Ishikawa (cell line): ENCODE results near the gene POU2F2.

Source experiments
- CEBPB ChIP-seq: IDR thresholded peaks from 2 replicates; pipeline ENCODE4 v1.6.1; 2012
- CREB1 ChIP-seq: IDR thresholded peaks from 2 replicates; pipeline ENCODE4 v1.6.1; 2012; ENCODE audit warnings: low read depth
- EGR1 ChIP-seq: IDR thresholded peaks from 2 replicates; pipeline ENCODE4 v1.6.1; 2012
- EP300 ChIP-seq: IDR thresholded peaks from 2 replicates; pipeline ENCODE4 v1.6.1; 2012; ENCODE audit warnings: borderline replicate concordance
- FOXM1 ChIP-seq: IDR thresholded peaks from 2 replicates; pipeline ENCODE4 v1.6.1; 2012; ENCODE audit warnings: low read depth, borderline replicate concordance
- MAX ChIP-seq: IDR thresholded peaks from 2 replicates; pipeline ENCODE4 v1.6.1; 2012
- NFIC ChIP-seq: IDR thresholded peaks from 2 replicates; pipeline ENCODE4 v1.6.1; 2012
- RAD21 ChIP-seq: IDR thresholded peaks from 2 replicates; pipeline ENCODE4 v1.6.1; 2012; ENCODE audit warnings: low read depth
- REST ChIP-seq: IDR thresholded peaks from 2 replicates; pipeline ENCODE4 v1.6.1; 2012; ENCODE audit warnings: low read depth, mild to moderate bottlenecking
- TAF1 ChIP-seq: IDR thresholded peaks from 2 replicates; pipeline ENCODE4 v1.6.1; 2012; ENCODE audit warnings: low read depth, mild to moderate bottlenecking
- TCF12 ChIP-seq: IDR thresholded peaks from 2 replicates; pipeline ENCODE4 v1.6.1; 2012; ENCODE audit warnings: low read depth
- TEAD4 ChIP-seq: IDR thresholded peaks from 2 replicates; pipeline ENCODE4 v1.6.1; 2012
- USF1 ChIP-seq: IDR thresholded peaks from 2 replicates; pipeline ENCODE4 v1.6.1; 2012
- YY1 ChIP-seq: IDR thresholded peaks from 2 replicates; pipeline ENCODE4 v1.6.1; 2012; ENCODE audit warnings: low read depth

Gene POU2F2

GRCh38 chr19:42148266-42148665 is 16.0 kb upstream of the POU2F2 start:
- no peak for TF ChIP-seq EP300
- TF ChIP-seq EGR1, result no peak
- no peak for TF ChIP-seq TEAD4
- no peak for TF ChIP-seq CREB1
- TF ChIP-seq REST, result no peak
- no peak for TF ChIP-seq TCF12

- no peak for TF ChIP-seq YY1
- no peak for TF ChIP-seq TCF12
- TF ChIP-seq REST, result peak; percentile 97
Observed at GRCh38 chr19:42143341-42144234, 11.3 kb upstream of the POU2F2 start.

- no peak for TF ChIP-seq USF1
- no peak for TF ChIP-seq FOXM1
- TF ChIP-seq CREB1, result no peak
- peak; percentile 96 for TF ChIP-seq REST
- TF ChIP-seq CEBPB, result no peak
- peak; percentile 25; the same call in 1 of the 2 replicates for TF ChIP-seq NFIC
Observed at GRCh38 chr19:42140125-42140754, 8.0 kb upstream of the POU2F2 start.

GRCh38 chr19:42134535-42135070 is 2.4 kb upstream of the POU2F2 start:
- TF ChIP-seq TAF1 (no peak), RAD21 (no peak), REST (no peak), CREB1 (no peak), CEBPB (no peak), USF1 (no peak), EP300 (no peak), YY1 (no peak), NFIC (no peak), TEAD4 (no peak), MAX (no peak)
